SK-N-SH (cell line): ENCODE data around the gene STRADA.

Experiments
- GATA2 ChIP-seq: sonication (generic); formaldehyde crosslinking; IDR thresholded peaks from 2 replicates; pipeline ENCODE4 v1.5.0; 2020; ENCODE audit warnings: mild to moderate bottlenecking, missing genetic modification reagents
- MAX ChIP-seq: IDR thresholded peaks from 2 replicates; pipeline ENCODE4 v1.4.0; 2012; ENCODE audit warnings: low read depth
- NFIC ChIP-seq: IDR thresholded peaks from 2 replicates; pipeline ENCODE4 v1.4.0; 2012; ENCODE audit warnings: borderline replicate concordance
- POLR2AphosphoS5 ChIP-seq: IDR thresholded peaks from 2 replicates; pipeline ENCODE4 v1.6.1; 2012; ENCODE audit warnings: low read depth, low read length
- TF ChIP-seq, protein P1 (sequence below): fragments of 200-600 bp; sonication (generic); IDR thresholded peaks from 2 replicates; pipeline ENCODE4 v1.6.1; 2017; ENCODE audit warnings: antibody characterized with exemption, mild to moderate bottlenecking, moderate library complexity

- TF ChIP-seq POLR2AphosphoS5, result peak; percentile 97
- TF ChIP-seq, protein P1, sequence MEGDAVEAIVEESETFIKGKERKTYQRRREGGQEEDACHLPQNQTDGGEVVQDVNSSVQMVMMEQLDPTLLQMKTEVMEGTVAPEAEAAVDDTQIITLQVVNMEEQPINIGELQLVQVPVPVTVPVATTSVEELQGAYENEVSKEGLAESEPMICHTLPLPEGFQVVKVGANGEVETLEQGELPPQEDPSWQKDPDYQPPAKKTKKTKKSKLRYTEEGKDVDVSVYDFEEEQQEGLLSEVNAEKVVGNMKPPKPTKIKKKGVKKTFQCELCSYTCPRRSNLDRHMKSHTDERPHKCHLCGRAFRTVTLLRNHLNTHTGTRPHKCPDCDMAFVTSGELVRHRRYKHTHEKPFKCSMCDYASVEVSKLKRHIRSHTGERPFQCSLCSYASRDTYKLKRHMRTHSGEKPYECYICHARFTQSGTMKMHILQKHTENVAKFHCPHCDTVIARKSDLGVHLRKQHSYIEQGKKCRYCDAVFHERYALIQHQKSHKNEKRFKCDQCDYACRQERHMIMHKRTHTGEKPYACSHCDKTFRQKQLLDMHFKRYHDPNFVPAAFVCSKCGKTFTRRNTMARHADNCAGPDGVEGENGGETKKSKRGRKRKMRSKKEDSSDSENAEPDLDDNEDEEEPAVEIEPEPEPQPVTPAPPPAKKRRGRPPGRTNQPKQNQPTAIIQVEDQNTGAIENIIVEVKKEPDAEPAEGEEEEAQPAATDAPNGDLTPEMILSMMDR, result no peak
- peak; percentile 25; the same call in 1 of the 2 replicates for TF ChIP-seq NFIC
- TF ChIP-seq GATA2 (CRISPR knock-in tag), result no peak
- TF ChIP-seq MAX, result peak; percentile 95
Observed at GRCh38 chr17:63741408-63742173, at the start of gene STRADA.
